GM12872 (cell line): ENCODE results near the gene C16orf54.

Source experiments
- TF ChIP-seq, protein P1 (sequence below): IDR thresholded peaks from 3 replicates; pipeline ENCODE4 v1.5.1; 2011; ENCODE audit warnings: low read depth, mild to moderate bottlenecking, low read length, moderate library complexity; ENCODE audit not compliant: insufficient read depth

The C16orf54 gene

DNA sequence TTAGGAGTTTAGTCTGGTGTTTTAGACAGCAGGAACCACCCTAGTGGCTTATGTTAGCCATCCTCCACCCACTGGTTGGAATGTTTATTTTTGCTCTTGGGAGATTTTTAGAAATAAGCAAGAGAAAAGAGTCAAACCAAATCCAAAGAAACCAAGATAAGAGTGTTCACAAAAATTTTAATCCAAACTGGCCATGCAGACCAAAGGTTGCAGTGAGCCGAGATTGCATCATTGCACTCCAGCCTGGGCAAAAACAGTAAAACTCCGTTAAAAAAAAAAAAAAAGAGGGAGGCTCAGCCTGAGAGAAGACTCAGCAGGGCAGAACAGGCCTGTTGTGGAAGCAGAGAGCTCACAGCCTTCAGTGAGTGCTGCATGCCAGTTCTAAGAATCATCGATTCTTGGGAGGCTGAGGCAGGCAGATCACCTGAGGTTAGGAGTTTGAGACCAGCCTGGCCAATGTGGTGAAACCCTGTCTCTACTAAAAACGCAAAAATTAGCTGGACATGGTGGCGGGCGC lies 12.2 kb upstream of the C16orf54 start:
- TF ChIP-seq, protein P1, sequence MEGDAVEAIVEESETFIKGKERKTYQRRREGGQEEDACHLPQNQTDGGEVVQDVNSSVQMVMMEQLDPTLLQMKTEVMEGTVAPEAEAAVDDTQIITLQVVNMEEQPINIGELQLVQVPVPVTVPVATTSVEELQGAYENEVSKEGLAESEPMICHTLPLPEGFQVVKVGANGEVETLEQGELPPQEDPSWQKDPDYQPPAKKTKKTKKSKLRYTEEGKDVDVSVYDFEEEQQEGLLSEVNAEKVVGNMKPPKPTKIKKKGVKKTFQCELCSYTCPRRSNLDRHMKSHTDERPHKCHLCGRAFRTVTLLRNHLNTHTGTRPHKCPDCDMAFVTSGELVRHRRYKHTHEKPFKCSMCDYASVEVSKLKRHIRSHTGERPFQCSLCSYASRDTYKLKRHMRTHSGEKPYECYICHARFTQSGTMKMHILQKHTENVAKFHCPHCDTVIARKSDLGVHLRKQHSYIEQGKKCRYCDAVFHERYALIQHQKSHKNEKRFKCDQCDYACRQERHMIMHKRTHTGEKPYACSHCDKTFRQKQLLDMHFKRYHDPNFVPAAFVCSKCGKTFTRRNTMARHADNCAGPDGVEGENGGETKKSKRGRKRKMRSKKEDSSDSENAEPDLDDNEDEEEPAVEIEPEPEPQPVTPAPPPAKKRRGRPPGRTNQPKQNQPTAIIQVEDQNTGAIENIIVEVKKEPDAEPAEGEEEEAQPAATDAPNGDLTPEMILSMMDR, result no peak

DNA sequence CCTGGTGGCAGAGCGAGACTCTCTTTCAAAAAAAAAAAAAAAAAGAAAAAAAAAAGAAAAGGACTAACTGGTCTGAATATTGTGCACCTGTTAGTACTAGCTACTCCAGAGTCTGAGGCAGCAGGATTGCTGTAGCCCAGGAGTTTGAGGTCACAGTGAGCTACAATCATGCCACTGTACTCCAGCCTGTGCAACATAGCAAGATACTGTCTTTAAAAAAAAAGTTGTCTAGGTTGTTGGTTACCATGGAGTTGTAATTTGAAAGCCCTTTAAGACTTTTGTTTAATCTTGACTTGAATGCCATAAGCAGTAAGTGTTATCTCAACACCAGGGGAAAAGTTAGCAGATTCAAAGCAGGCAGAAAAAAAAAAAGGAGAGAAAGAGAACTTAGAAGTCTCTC lies 10.9 kb upstream of the C16orf54 start:
- TF ChIP-seq, protein P1, result no peak

DNA sequence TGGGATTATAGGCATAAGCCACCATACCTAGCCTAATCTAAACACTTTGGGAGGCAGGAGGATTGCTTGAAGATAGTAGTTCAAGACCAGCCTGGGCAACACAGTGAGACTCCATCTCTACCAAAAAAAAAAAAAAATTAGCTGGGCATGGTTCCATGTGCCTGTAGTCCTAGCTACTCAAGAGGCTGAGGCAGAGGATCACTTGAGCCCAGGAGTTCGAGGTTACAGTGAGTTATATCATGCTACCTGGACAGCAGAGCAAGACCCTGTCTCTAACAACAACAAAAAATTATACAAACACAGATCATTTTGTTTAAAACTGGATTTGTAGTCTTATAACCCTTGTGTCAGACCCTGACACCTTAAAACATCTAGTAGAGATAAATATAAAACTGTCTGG lies 7.7 kb upstream of the C16orf54 start:
- TF ChIP-seq, protein P1, result no peak

DNA sequence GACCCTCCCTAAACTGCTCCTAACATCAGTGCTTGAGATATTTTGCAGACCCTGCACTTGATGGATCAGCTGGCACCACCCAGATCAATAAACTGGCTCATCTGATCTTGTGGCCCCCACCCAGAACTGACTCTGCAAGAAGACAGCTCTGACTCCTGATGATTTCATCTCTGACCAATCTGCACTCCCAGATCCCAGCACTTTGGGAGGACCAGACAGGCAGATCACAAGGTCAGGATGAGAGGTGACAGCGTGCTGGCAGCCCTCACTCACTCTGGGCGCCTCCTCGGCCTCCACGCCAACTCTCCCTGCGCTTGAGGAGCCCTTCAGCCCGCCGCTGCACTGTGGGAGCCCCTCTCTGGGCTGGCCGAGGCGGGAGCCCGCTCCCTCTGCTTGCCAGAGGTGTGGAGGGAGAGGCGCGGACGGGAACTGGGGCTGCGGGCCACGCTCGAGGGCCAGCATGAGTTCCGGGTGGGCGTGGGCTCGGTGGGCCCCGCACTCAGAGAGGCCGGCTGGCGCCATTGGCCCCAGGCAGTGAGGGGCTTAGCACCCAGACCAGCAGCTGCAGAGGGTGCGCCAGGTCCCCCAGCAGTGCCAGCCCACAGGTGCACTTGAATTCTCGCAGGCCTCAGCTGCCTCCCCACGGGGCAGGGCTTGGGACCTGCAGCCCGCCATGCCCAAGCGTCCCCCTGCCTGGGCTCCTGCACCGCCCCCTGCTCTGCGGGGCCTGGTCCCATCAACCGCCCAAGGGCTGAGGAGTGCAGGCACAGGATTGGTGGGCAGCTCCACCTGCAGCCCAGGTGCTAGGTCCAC lies 2.4 kb upstream of the C16orf54 start:
- TF ChIP-seq, protein P1, result no peak

DNA sequence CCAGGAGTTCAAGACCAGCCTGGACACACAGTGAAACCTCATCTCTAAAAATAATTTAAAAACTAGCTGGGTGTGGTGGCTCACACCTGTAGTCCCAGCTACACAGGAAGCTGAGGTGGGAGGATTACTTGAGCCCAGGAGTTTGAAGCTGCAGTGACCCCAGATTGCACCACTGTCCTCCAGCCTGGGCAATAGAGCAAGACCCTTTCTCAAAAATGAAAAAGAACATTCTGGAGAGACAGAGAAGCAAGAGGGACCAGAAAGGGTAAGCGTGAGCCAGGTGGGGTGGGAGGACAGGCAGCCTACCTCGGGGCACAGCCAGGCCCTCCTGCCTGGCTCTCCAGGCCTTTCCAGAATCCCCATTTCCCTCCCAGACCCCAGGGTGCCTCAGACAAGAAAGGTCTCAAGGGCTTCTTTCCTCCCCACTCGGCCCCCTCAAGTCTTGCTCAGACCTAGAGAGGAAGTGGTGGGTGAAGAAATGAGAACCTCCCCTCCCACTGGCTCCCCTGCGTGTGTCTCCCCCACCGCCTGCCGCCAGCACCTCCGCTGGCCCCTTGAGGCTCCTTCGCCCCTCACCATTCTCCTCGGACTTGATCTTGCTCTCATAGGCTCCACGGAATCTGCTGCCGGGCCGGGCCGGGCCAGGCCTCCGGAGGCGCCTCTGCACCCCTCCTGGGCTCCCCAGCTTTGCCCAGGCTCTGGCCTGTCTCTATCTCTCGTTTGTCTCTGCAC lies 503 bp downstream of the C16orf54 start:
- TF ChIP-seq, protein P1, result no peak

DNA sequence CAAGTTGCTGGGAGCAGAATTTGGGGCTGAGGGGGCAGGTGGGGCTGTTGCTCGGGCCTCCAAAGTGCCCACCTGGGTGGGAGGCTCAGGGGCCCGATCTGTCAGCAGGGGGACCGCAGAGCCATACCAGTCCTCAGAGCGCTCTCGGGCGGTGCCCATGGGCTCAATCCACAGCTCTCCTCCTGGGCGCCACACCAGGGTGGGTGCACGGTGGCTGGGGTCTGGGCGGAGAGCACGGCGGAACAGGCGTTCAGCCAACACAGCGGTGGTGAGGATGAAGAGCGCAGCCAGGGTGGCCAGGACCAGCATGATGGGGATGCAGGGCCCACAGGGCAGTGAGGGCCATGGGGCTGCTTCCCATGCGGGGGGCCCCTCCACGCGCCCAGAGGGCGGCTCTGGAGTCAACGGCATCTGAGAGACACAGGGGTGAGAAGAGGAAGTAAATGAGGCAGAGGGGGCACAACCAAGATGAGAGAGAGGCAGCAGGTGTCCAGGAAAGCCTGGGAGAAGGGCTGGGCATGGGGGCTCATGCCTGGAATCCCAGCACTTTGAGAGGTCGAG lies 1.2 kb downstream of the C16orf54 start:
- TF ChIP-seq, protein P1, result no peak

DNA sequence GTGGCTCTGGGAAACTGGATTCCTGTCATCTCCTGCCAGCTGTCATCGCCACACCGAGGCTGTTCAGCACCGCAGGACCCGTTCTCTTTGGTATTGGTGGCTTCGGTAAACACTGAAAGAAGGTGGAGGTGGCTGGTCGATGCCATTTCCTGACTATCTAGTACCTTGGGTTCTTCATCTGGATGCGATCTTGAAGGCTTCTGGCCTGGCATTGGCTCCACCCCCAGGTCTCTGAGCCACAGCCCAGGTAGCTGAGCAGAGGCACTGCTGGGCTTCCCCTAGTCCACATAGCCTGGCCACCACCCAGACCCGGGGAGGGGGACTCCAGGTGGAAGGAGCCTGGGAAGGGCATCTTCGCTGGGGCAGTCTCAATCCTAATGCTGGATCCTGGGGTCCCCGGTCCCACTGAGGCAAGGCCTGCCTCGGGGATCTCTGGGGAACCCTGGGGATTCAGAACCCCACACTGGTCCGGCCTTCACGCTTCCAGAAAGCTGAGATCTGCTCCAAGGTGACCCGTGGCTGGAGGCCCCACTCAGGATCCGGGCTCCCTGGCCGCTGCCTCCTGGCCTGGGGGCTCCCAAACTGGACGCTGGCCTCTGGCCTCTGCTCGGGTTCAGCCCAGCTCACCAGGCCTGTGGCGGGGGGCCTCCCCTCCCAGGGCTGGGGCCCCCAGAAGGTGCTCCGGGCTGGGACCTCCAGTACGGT lies 1.8 kb downstream of the C16orf54 start:
- TF ChIP-seq, protein P1, result no peak
